HepG2 (cell line): Measurements from ENCODE around the gene NFXL1. TPM values are rescaled to one million over a fixed set of nuclear protein-coding genes. Genes with fewer than 3 reads are reported as not detected.

Experiments
- ADNP ChIP-seq: sonication (generic); formaldehyde crosslinking; IDR thresholded peaks from 2 replicates; pipeline ENCODE4 v1.4.0; 2020; ENCODE audit warnings: missing genetic modification reagents
- CEBPG ChIP-seq: IDR thresholded peaks from 2 replicates; pipeline ENCODE4 v1.6.1; 2016
- HCFC1 ChIP-seq: fragments of 150-350 bp; IDR thresholded peaks from 2 replicates; pipeline ENCODE4 v1.6.1; 2014; ENCODE audit warnings: low read depth, low read length
- MAFK ChIP-seq, 2 experiments: IDR thresholded peaks in 1 of 2; conservative IDR thresholded peaks in 1 of 2; 2 replicates each; pipeline ENCODE4 v1.6.1; 2011; ENCODE audit warnings: improper control_type of control experiment in 2 of 2, low read length in 2 of 2
- NFYC ChIP-seq: IDR thresholded peaks from 2 replicates; pipeline ENCODE4 v1.6.1; 2016; ENCODE audit warnings: missing genetic modification reagents, missing compliant biosample characterization
- RFX5 ChIP-seq: IDR thresholded peaks from 2 replicates; pipeline ENCODE4 v1.6.1; 2011; ENCODE audit warnings: low read depth, low read length, improper control_type of control experiment
- SALL2 ChIP-seq: sonication (generic); formaldehyde crosslinking; IDR thresholded peaks from 2 replicates; pipeline ENCODE4 v1.8.1; 2023; ENCODE audit warnings: mild to moderate bottlenecking, missing genetic modification reagents, inconsistent platforms
- SYNCRIP ChIP-seq: fragments of 200-400 bp; formaldehyde crosslinking; IDR thresholded peaks from 2 replicates; pipeline ENCODE4 v1.6.1; 2018; ENCODE audit warnings: mild to moderate bottlenecking, low read depth, low read length; ENCODE audit not compliant: insufficient read depth
- ZFP36L2 ChIP-seq: sonication (generic); formaldehyde crosslinking; IDR thresholded peaks from 2 replicates; pipeline ENCODE4 v1.4.0; 2020; ENCODE audit warnings: missing genetic modification reagents
- ZFYVE20 ChIP-seq: sonication (generic); formaldehyde crosslinking; IDR thresholded peaks from 2 replicates; pipeline ENCODE4 v1.8.0; 2023; ENCODE audit warnings: low read depth, mild to moderate bottlenecking, moderate library complexity, missing genetic modification reagents, borderline replicate concordance
- ZNF644 ChIP-seq: IDR thresholded peaks from 2 replicates; pipeline ENCODE4 v1.6.1; 2016; ENCODE audit warnings: low read depth
- ZNF75D ChIP-seq: sonication (generic); formaldehyde crosslinking; IDR thresholded peaks from 2 replicates; pipeline ENCODE4 v1.8.1; 2023; ENCODE audit warnings: missing genetic modification reagents, mild to moderate bottlenecking, borderline replicate concordance
- polyA plus RNA-seq, 8 experiments: library from polyadenylated mRNA; depleted of rRNA in 3 of 8; stranded (reverse) in 7 of 8; unstranded in 1 of 8; fragments of >200 nt; fragmentation: Illumina TruSeq in 4 of 8; extraction: Trizol in 4 of 8; gene quantifications; 2 replicates each; pipeline versions ENCODE4 v1.2.1 to v1.2.3, GENCODE V29; 2011 to 2016; ENCODE audit warnings: low read depth in 4 of 8, missing spikeins in 1 of 8, mixed read lengths in 1 of 8; ENCODE audit not compliant: insufficient read depth in 1 of 8
- total RNA-seq, 5 experiments: library from RNA; depleted of rRNA; stranded (reverse); fragments of >200 nt; fragmentation: Illumina TruSeq; extraction: Trizol; gene quantifications; 2 replicates each; pipeline ENCODE4 v1.2.3, GENCODE V29; 2016; ENCODE audit warnings: low read depth in 1 of 5
- TF ChIP-seq, protein P1 (sequence below): sonication (generic); formaldehyde crosslinking; IDR thresholded peaks from 2 replicates; pipeline ENCODE4 v1.9.0; 2021; ENCODE audit warnings: mild to moderate bottlenecking, missing genetic modification reagents
- TF ChIP-seq, protein P2 (sequence below): sonication (generic); formaldehyde crosslinking; IDR thresholded peaks from 2 replicates; pipeline ENCODE4 v1.8.0; 2022; ENCODE audit warnings: missing genetic modification reagents, low read depth, mild to moderate bottlenecking, borderline replicate concordance
- TF ChIP-seq, protein P3 (sequence below): sonication (generic); formaldehyde crosslinking; conservative IDR thresholded peaks from 2 replicates; pipeline ENCODE4 v1.8.1; 2023; ENCODE audit warnings: missing genetic modification reagents
- TF ChIP-seq, protein P4 (sequence below): sonication (generic); formaldehyde crosslinking; conservative IDR thresholded peaks from 2 replicates; pipeline ENCODE4 v1.4.0; 2020; ENCODE audit warnings: missing genetic modification reagents
- TF ChIP-seq, protein P5 (sequence below): IDR thresholded peaks from 2 replicates; pipeline ENCODE4 v1.6.1; 2018; ENCODE audit warnings: missing genetic modification reagents
- TF ChIP-seq, protein P6 (sequence below): IDR thresholded peaks from 2 replicates; pipeline ENCODE4 v1.6.1; 2016; ENCODE audit warnings: mild to moderate bottlenecking

The NFXL1 gene
- total and polyA plus RNA-seq, 2 of the 13 experiments (the other 11 are each of a cell fraction or from before 2014, with no cell fraction given): 12.0 to 18.6 TPM

DNA sequence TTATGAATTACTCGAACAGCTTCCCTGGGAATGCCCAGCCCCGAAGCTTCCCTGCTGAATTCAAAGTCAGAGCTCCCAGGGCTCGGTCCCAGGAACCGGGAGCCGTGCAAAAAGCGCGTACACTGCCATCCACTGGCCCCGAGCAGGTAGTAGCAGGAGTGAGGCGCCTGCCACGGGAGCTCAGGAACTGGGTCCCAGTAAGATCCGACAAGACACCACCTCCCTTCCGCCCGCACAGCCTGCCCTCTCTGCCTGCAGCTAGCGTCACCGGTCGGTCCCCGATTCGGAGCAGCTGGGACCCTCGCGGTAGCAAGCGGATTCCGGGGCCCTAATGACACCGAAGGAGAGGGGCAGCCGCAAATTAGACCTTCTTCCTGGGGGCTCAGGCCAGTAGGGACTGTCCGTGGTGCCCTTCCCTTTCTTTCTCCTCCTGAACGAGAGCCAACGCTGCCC is 77.7 kb downstream of the NFXL1 start (continued):
- TF ChIP-seq, protein P1, sequence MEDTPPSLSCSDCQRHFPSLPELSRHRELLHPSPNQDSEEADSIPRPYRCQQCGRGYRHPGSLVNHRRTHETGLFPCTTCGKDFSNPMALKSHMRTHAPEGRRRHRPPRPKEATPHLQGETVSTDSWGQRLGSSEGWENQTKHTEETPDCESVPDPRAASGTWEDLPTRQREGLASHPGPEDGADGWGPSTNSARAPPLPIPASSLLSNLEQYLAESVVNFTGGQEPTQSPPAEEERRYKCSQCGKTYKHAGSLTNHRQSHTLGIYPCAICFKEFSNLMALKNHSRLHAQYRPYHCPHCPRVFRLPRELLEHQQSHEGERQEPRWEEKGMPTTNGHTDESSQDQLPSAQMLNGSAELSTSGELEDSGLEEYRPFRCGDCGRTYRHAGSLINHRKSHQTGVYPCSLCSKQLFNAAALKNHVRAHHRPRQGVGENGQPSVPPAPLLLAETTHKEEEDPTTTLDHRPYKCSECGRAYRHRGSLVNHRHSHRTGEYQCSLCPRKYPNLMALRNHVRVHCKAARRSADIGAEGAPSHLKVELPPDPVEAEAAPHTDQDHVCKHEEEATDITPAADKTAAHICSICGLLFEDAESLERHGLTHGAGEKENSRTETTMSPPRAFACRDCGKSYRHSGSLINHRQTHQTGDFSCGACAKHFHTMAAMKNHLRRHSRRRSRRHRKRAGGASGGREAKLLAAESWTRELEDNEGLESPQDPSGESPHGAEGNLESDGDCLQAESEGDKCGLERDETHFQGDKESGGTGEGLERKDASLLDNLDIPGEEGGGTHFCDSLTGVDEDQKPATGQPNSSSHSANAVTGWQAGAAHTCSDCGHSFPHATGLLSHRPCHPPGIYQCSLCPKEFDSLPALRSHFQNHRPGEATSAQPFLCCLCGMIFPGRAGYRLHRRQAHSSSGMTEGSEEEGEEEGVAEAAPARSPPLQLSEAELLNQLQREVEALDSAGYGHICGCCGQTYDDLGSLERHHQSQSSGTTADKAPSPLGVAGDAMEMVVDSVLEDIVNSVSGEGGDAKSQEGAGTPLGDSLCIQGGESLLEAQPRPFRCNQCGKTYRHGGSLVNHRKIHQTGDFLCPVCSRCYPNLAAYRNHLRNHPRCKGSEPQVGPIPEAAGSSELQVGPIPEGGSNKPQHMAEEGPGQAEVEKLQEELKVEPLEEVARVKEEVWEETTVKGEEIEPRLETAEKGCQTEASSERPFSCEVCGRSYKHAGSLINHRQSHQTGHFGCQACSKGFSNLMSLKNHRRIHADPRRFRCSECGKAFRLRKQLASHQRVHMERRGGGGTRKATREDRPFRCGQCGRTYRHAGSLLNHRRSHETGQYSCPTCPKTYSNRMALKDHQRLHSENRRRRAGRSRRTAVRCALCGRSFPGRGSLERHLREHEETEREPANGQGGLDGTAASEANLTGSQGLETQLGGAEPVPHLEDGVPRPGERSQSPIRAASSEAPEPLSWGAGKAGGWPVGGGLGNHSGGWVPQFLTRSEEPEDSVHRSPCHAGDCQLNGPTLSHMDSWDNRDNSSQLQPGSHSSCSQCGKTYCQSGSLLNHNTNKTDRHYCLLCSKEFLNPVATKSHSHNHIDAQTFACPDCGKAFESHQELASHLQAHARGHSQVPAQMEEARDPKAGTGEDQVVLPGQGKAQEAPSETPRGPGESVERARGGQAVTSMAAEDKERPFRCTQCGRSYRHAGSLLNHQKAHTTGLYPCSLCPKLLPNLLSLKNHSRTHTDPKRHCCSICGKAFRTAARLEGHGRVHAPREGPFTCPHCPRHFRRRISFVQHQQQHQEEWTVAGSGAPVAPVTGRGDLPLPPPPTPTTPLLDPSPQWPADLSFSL (CRISPR knock-in tag): no peak
- no peak for TF ChIP-seq ADNP (CRISPR knock-in tag)
- TF ChIP-seq ZNF644: no peak
- no peak for TF ChIP-seq HCFC1
- TF ChIP-seq, protein P2, sequence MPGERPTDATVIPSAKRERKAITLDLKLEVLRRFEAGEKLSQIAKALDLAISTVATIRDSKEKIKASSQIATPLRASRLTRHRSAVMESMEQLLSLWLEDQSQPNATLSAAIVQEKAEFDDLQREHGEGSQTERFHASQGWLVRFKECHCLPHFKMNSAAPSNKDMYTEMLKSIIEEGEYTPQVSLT (CRISPR knock-in tag): no peak
- TF ChIP-seq, protein P3, sequence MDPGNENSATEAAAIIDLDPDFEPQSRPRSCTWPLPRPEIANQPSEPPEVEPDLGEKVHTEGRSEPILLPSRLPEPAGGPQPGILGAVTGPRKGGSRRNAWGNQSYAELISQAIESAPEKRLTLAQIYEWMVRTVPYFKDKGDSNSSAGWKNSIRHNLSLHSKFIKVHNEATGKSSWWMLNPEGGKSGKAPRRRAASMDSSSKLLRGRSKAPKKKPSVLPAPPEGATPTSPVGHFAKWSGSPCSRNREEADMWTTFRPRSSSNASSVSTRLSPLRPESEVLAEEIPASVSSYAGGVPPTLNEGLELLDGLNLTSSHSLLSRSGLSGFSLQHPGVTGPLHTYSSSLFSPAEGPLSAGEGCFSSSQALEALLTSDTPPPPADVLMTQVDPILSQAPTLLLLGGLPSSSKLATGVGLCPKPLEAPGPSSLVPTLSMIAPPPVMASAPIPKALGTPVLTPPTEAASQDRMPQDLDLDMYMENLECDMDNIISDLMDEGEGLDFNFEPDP (CRISPR knock-in tag): 0 out of 2 replicates have a peak, but pooled peaks have one; percentile 60
- TF ChIP-seq, protein P4, sequence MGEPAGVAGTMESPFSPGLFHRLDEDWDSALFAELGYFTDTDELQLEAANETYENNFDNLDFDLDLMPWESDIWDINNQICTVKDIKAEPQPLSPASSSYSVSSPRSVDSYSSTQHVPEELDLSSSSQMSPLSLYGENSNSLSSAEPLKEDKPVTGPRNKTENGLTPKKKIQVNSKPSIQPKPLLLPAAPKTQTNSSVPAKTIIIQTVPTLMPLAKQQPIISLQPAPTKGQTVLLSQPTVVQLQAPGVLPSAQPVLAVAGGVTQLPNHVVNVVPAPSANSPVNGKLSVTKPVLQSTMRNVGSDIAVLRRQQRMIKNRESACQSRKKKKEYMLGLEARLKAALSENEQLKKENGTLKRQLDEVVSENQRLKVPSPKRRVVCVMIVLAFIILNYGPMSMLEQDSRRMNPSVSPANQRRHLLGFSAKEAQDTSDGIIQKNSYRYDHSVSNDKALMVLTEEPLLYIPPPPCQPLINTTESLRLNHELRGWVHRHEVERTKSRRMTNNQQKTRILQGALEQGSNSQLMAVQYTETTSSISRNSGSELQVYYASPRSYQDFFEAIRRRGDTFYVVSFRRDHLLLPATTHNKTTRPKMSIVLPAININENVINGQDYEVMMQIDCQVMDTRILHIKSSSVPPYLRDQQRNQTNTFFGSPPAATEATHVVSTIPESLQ: no peak
- no peak for TF ChIP-seq ZNF75D (CRISPR knock-in tag)
- TF ChIP-seq, protein P5, sequence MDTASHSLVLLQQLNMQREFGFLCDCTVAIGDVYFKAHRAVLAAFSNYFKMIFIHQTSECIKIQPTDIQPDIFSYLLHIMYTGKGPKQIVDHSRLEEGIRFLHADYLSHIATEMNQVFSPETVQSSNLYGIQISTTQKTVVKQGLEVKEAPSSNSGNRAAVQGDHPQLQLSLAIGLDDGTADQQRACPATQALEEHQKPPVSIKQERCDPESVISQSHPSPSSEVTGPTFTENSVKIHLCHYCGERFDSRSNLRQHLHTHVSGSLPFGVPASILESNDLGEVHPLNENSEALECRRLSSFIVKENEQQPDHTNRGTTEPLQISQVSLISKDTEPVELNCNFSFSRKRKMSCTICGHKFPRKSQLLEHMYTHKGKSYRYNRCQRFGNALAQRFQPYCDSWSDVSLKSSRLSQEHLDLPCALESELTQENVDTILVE (CRISPR knock-in tag): no peak
- TF ChIP-seq ZFP36L2: no peak
- no peak for TF ChIP-seq MAFK (conservative IDR thresholded peaks at IDR 0.05 in 1 of 2, IDR thresholded peaks at IDR 0.05 in 1 of 2; ENCODE audit: low read length in 2 of 2)
- TF ChIP-seq SALL2 (CRISPR knock-in tag): no peak
- no peak for TF ChIP-seq ZFYVE20 (CRISPR knock-in tag)
- TF ChIP-seq CEBPG: no peak
- no peak for TF ChIP-seq RFX5
- TF ChIP-seq SYNCRIP: no peak
- no peak for TF ChIP-seq NFYC (CRISPR knock-in tag)
- TF ChIP-seq, protein P6, sequence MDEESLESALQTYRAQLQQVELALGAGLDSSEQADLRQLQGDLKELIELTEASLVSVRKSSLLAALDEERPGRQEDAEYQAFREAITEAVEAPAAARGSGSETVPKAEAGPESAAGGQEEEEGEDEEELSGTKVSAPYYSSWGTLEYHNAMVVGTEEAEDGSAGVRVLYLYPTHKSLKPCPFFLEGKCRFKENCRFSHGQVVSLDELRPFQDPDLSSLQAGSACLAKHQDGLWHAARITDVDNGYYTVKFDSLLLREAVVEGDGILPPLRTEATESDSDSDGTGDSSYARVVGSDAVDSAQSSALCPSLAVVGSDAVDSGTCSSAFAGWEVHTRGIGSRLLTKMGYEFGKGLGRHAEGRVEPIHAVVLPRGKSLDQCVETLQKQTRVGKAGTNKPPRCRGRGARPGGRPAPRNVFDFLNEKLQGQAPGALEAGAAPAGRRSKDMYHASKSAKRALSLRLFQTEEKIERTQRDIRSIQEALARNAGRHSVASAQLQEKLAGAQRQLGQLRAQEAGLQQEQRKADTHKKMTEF: no peak; the same call in none of the 2 replicates
